Measurements from ENCODE around the gene CLASP1. TPM values are rescaled to one million over a fixed set of nuclear protein-coding genes. Genes with fewer than 3 reads are reported as not detected.

CLASP1 gene
- total RNA-seq, 4 donors from 2014 or later = 28.9 to 58.0 (median 41.9) TPM

DNA sequence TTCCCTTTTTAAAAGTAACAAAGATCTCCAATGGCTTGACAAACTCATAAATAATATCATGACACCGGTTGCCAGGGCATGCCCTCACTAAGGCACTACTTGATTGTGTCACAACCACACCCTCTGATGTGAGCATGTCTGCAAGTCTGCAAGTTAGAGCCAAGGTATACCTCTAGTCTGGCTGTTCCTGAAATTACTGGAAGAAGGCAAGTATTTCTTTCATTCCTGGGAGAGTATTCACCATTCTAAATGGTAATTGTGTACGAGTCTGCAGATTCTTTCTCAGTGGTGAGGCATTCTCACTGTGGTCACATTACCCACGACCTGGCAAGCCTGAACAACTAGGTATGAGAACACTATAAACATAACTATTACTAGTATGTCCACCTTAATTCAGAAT, 144.3 kb downstream of the CLASP1 start:
- Histone ChIP-seq H3K4me1 (peaks cover 10 to 60% (median 33%) of the 10 kb centered on the region in 3 donors), H3K36me3 (peaks cover 0 to 40% (median 0%) of the 10 kb centered on the region in 3 donors), H3K9me3 (no peaks in the 10 kb centered on the region), H3K4me3 (no peak overlapping the region), H3K27ac (peak overlapping the region; percentile 50 to 88 (median 75)), H3K27me3 (no peaks in the 10 kb centered on the region)
- 41 to 63% methylated on average over 3 of the region's 3 CpGs for WGBS, 2 donors
- intact Hi-C loops (cut with DNase I) = no loop called here
- no peak for DNase-seq
- TF ChIP-seq POLR2A (IDR thresholded peaks at IDR 0.05) = no peak
- TF ChIP-seq, protein P1, sequence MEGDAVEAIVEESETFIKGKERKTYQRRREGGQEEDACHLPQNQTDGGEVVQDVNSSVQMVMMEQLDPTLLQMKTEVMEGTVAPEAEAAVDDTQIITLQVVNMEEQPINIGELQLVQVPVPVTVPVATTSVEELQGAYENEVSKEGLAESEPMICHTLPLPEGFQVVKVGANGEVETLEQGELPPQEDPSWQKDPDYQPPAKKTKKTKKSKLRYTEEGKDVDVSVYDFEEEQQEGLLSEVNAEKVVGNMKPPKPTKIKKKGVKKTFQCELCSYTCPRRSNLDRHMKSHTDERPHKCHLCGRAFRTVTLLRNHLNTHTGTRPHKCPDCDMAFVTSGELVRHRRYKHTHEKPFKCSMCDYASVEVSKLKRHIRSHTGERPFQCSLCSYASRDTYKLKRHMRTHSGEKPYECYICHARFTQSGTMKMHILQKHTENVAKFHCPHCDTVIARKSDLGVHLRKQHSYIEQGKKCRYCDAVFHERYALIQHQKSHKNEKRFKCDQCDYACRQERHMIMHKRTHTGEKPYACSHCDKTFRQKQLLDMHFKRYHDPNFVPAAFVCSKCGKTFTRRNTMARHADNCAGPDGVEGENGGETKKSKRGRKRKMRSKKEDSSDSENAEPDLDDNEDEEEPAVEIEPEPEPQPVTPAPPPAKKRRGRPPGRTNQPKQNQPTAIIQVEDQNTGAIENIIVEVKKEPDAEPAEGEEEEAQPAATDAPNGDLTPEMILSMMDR (IDR thresholded peaks at IDR 0.05) = no peak

DNA sequence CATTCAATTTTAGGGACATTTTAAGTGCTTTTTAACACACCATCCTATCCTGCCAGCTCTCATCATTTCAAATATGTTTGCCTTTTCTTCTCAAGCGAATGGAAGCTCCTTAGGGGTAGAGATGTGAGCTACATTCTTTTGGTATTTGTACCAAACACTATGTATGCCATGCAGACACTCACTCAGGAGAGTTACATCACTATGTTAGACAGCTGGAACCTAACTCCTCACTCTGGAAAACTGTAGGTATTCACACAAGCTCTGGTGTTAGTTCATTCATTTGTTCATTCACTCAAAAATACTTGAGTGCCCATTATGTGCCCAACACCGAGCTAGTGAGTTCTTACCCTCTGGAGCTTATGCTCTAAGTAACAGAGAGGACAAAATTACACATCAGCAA, 144.9 kb downstream of the CLASP1 start:
- peak overlapping the region; percentile 50 to 88 (median 74) for H3K27ac ChIP-seq

DNA sequence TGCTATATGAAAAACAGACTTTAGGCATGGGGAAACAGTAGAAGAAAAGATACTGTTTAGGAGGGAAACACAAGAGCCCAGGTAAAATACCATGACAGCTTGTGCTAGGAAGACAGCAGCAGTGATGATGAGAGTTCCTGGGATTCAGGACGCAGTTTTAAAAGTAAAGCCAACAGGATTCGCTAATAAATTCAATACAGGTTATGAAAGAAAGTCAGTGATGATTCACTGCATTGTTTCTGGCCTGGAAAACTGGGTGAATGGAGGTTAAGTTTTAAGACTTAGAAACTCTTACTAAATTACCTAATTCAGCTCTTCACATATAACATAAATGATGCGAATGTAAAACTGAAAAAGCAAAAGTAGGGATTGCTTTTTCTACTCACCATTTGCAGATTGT, 146.5 kb downstream of the CLASP1 start:
- H3K9me3 ChIP-seq = no peaks in the 10 kb centered on the region
- H3K27me3 ChIP-seq = no peaks in the 10 kb centered on the region
- H3K27ac ChIP-seq = peak overlapping the region in 3 of 4 donors; percentile 49 to 88 (median 57)
- H3K36me3 ChIP-seq = peaks cover 0 to 48% (median 5%) of the 10 kb centered on the region in 3 donors
- WGBS, 2 donors = 47 to 60% methylated on average over 3 of the region's 3 CpGs
- H3K4me1 ChIP-seq = peaks cover 10 to 60% (median 33%) of the 10 kb centered on the region in 3 donors
- no peak overlapping the region for H3K4me3 ChIP-seq
- intact Hi-C loops (cut with DNase I) = no loop called here
- no peak for TF ChIP-seq POLR2A (IDR thresholded peaks at IDR 0.05)
- TF ChIP-seq, protein P1 (IDR thresholded peaks at IDR 0.05) = no peak
- no peak for DNase-seq

More for the DNA sequence above, 144.9 kb downstream of the CLASP1 start:
- Histone ChIP-seq H3K4me3 (no peak overlapping the region), H3K27me3 (no peaks in the 10 kb centered on the region), H3K9me3 (no peaks in the 10 kb centered on the region), H3K4me1 (peaks cover 10 to 60% (median 33%) of the 10 kb centered on the region in 3 donors), H3K36me3 (peaks cover 0 to 42% (median 5%) of the 10 kb centered on the region in 3 donors)
- DNase-seq = no peak
- no peak for TF ChIP-seq POLR2A (IDR thresholded peaks at IDR 0.05)
- TF ChIP-seq, protein P1 (IDR thresholded peaks at IDR 0.05) = no peak
- 86 to 90% methylated on average over 2 of the region's 2 CpGs for WGBS, 2 donors
- intact Hi-C loops (cut with DNase I) = no loop called here

DNA sequence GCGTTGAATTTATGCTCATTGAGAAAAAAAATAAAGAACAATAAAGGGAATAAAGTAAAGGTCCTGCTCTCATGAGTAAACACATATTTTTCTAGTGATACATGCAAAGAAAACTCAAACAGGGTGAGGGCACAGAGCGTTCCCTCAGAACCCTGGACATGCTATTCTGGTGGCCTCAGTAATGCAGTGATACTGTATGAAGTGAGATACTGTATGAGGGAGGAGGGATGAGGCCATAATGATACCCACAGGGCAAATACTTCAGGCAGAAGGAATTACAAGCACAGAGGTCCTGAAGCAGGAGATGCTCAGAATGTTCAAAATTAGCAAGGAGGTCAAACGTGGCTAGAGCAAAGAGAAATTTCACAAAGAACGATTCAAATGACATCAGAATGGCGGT, 147.0 kb downstream of the CLASP1 start:
- WGBS, 2 donors = 38 to 59% methylated on average over 5 of the region's 5 CpGs
- H3K27me3 ChIP-seq = no peaks in the 10 kb centered on the region
- no peak for DNase-seq
- H3K9me3 ChIP-seq = no peaks in the 10 kb centered on the region
- peaks cover 10 to 60% (median 33%) of the 10 kb centered on the region in 3 donors for H3K4me1 ChIP-seq
- intact Hi-C loops (cut with DNase I) = no loop called here
- peaks cover 0 to 48% (median 5%) of the 10 kb centered on the region in 3 donors for H3K36me3 ChIP-seq
- TF ChIP-seq, protein P1 (IDR thresholded peaks at IDR 0.05) = no peak
- H3K4me3 ChIP-seq = no peak overlapping the region
- H3K27ac ChIP-seq = peak overlapping the region; percentile 18 to 88 (median 53)

DNA sequence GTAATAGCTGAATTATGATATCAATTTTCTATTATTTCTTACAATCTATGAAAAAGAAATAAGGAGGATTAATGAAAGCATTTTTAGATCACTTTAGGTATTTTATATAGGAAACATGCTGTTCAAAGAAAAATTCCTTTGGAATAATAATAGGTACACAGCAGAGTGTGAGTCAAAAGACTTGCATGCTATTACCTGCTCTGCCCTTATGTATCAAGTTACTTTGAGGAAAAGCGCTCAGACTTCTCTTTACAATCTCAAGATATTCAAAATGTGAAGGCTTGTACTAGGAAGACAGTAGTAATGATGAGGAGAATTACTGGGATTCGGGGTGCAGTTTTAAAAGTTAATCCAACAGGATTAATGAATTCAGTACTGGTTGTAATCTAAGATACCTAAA, 147.7 kb downstream of the CLASP1 start:
- Histone ChIP-seq H3K27me3 (no peaks in the 10 kb centered on the region), H3K4me1 (peaks cover 10 to 59% (median 33%) of the 10 kb centered on the region in 3 donors), H3K27ac (peak overlapping the region; percentile 30 to 88 (median 53)), H3K36me3 (peaks cover 0 to 48% (median 5%) of the 10 kb centered on the region in 3 donors), H3K4me3 (no peak overlapping the region), H3K9me3 (no peaks in the 10 kb centered on the region)
- TF ChIP-seq, protein P1 (IDR thresholded peaks at IDR 0.05) = no peak
- no peak for TF ChIP-seq POLR2A (IDR thresholded peaks at IDR 0.05)
- no peak for DNase-seq
- intact Hi-C loops (cut with DNase I) = no loop called here
- WGBS, 2 donors = 40 to 86% methylated on average over 2 of the region's 2 CpGs
